Measurements from ENCODE around the gene PNPT1.
A peak's percentile ranks its signal among the peaks of the same experiment; 100 is the strongest.

PNPT1 gene

GRCh38 chr2:55620123-55620779 lies 73.4 kb downstream of the PNPT1 start:
- no peak overlapping the region for H3K4me3 ChIP-seq (IDR thresholded peaks at IDR 0.05; ENCODE audit: insufficient read depth, low read depth, low read length)
- no peak overlapping the region for H2AFZ ChIP-seq (ENCODE audit: low read depth)
- H3K79me2 ChIP-seq (ENCODE audit: insufficient read depth, low read depth): peaks cover 60% of the 10 kb centered on the region
- H4K20me1 ChIP-seq (ENCODE audit: insufficient read depth): no peaks in the 10 kb centered on the region
- no peak overlapping the region for H3K9ac ChIP-seq
- TF ChIP-seq CTCF (conservative IDR thresholded peaks at IDR 0.05; ENCODE audit: low read depth, low read length): peak; percentile 74; the same call in 1 of the 2 replicates
- H3K4me2 ChIP-seq: peak overlapping the region; percentile 0; the same call in 1 of the 2 replicates
- no peaks in the 10 kb centered on the region for H3K27me3 ChIP-seq (ENCODE audit: insufficient read depth, low read depth)
- H3K36me3 ChIP-seq (ENCODE audit: insufficient read depth): no peaks in the 10 kb centered on the region
- H3K27ac ChIP-seq: no peak overlapping the region
- peaks cover 23% of the 10 kb centered on the region for H3K4me1 ChIP-seq (ENCODE audit: low read depth, poor library complexity, severe bottlenecking)

- Histone ChIP-seq H3K27ac (peak overlapping the region; percentile 95), H3K27me3 (ENCODE audit: insufficient read depth, low read depth) (no peaks in the 10 kb centered on the region), H4K20me1 (ENCODE audit: insufficient read depth) (no peaks in the 10 kb centered on the region), H3K9ac (peak overlapping the region; percentile 99), H3K36me3 (ENCODE audit: insufficient read depth) (peaks cover 8% of the 10 kb centered on the region; the same call in 1 of the 2 replicates), H2AFZ (ENCODE audit: low read depth) (peak overlapping the region; percentile 57), H3K4me3 (IDR thresholded peaks at IDR 0.05; ENCODE audit: insufficient read depth, low read depth, low read length) (peak overlapping the region; percentile 86), H3K4me1 (ENCODE audit: low read depth, poor library complexity, severe bottlenecking) (peaks cover 33% of the 10 kb centered on the region), H3K4me2 (peak overlapping the region; percentile 71), H3K79me2 (ENCODE audit: insufficient read depth, low read depth) (peaks cover 78% of the 10 kb centered on the region)
- TF ChIP-seq CTCF (conservative IDR thresholded peaks at IDR 0.05; ENCODE audit: low read depth, low read length): no peak; the same call in none of the 2 replicates
Measured at GRCh38 chr2:55618275-55619055, 75.2 kb downstream of the PNPT1 start.

- peak overlapping the region; percentile 57 for H2AFZ ChIP-seq (ENCODE audit: low read depth)
Measured at GRCh38 chr2:55618025-55618274, 75.7 kb downstream of the PNPT1 start.

More at GRCh38 chr2:55618025-55618274, 75.7 kb downstream of the PNPT1 start:
- H3K9ac ChIP-seq: peak overlapping the region; percentile 99
- H3K36me3 ChIP-seq (ENCODE audit: insufficient read depth): peaks cover 8% of the 10 kb centered on the region; the same call in 1 of the 2 replicates
- no peaks in the 10 kb centered on the region for H4K20me1 ChIP-seq (ENCODE audit: insufficient read depth)
- H3K27ac ChIP-seq: peak overlapping the region; percentile 95
- H3K27me3 ChIP-seq (ENCODE audit: insufficient read depth, low read depth): no peaks in the 10 kb centered on the region
- H3K4me3 ChIP-seq (IDR thresholded peaks at IDR 0.05; ENCODE audit: insufficient read depth, low read depth, low read length): peak overlapping the region; percentile 86
- peaks cover 33% of the 10 kb centered on the region for H3K4me1 ChIP-seq (ENCODE audit: low read depth, poor library complexity, severe bottlenecking)
- peak overlapping the region; percentile 71 for H3K4me2 ChIP-seq
- peak; percentile 41; the same call in 1 of the 2 replicates for TF ChIP-seq CTCF (conservative IDR thresholded peaks at IDR 0.05; ENCODE audit: low read depth, low read length)
- peaks cover 80% of the 10 kb centered on the region for H3K79me2 ChIP-seq (ENCODE audit: insufficient read depth, low read depth)

All from KMS-11 (cell line).